ENCODE measurements around the gene NCKAP1. TPM values are rescaled to one million over a fixed set of nuclear protein-coding genes. Genes with fewer than 3 reads are reported as not detected.
"Not testable (repeated sequence)": the region's sequence is repeated elsewhere in the genome, so short reads cannot be mapped to it uniquely, and the experiment has no call there.

NCKAP1 gene
- total RNA-seq, 1 donor from 2014 or later: 202 TPM

- DNase-seq (ENCODE audit: low spot score): no peak
These were observed 126.3 kb downstream of the NCKAP1 start for GRCh38 chr2:182911813-182912517.

DNA sequence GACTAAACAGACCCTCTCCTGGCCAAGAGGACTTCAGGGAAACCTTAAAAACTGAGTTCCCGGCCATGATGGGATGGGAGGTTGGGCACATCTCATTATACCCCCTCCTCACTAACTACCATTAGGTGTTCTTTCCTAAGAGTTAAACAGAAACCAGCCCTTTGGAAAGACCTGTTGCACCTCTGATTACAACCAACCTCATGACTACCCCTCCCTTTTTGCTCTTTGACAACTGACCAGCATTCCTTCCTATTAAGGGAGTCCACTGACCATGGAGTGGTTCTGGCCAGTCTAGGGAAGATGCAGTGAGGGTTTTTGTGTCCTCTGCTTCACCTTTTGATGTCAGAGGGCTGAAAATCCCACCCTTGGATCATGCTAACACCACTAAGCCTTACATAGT lies 127.3 kb downstream of the NCKAP1 start:
- no peak for DNase-seq (ENCODE audit: low spot score)

GRCh38 chr2:182907081-182907830 lies 131.0 kb downstream of the NCKAP1 start:
- no peak for DNase-seq (ENCODE audit: low spot score)

- no peak for DNase-seq (ENCODE audit: low spot score)
These were observed 131.8 kb downstream of the NCKAP1 start for GRCh38 chr2:182906454-182906853.

DNA sequence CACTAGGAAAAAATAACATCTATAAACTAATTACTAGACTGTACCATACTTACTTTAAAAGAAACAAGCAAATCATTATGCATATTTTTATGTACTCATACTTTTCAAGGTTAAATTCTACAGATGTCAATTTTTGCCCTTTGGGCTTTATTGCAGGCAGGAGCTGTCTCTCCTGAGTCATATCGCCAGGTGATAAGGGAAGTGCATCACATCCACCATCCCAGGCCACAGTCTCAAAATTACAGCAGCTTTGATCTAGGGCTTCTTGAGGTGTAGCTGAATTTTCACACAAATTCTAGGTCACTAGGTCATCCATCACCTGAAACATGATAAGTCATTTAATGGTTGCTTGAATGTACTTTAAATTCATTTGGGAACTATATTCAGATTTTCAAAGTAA lies 133.4 kb downstream of the NCKAP1 start:
- DNase-seq (ENCODE audit: low spot score): no peak

DNA sequence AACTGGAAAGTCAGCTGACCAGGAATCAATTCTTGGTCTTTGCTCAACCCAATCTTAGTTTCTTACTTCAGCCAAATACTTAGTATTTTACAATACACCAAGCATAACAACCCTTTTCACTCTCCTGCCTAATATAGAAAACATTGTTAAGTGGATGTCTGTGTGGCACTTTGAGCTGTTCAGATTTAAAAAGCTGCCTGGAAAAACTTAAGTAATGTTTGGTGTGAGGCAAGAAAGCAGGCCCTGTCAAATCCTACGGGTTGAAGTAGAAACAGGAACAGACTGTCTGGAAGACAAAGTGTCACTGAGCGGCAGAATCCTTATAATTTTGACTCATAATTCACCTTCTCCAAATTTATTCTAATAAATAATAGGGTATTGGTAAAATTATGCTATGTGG lies 134.7 kb downstream of the NCKAP1 start:
- peak; percentile 9 for DNase-seq (ENCODE audit: low spot score)

DNA sequence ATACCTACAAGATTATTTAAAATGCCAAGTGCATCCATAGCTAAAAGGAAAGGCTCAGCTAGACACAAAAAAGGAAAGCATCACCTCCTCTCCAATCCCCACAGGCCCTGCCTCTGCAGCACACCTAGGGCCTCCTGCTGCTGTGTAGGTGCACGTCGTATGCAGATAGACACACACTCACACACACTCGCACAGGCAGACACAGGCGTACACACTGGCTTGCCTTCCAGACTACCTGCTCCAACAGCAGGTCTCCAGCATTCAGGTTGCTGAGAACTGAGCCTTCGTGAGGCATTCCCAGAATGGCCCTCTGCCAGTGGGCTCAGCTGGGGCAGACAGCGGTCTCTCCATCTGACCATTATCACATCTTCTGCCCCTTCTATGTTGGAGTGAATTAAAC lies 136.5 kb downstream of the NCKAP1 start:
- DNase-seq (ENCODE audit: low spot score): no peak

- no peak for DNase-seq (ENCODE audit: low spot score)
These were observed 139.5 kb downstream of the NCKAP1 start for GRCh38 chr2:182898718-182899117.

DNA sequence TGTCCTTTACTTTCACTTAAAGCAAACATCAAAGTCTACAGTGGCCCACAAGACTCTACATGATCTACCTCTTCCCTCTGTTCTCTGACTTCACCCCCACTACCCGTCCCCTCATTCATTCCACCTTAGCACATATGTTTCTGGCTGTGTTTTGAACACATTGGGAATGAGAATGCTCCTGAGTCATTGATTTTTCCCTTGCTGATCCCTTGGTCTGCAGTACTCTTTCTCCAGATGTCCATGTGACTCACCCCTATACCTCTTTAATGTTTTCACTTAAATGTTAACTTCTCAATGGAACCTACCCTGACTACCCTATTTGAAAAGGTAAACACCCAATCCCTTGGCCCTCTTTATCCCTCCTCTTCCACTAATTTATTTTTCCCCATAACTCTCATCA lies 141.1 kb downstream of the NCKAP1 start:
- DNase-seq (ENCODE audit: low spot score): no peak

GRCh38 chr2:182895798-182896197 lies 142.5 kb downstream of the NCKAP1 start:
- DNase-seq (ENCODE audit: low spot score): peak; percentile 17

GRCh38 chr2:182895169-182895568 lies 143.1 kb downstream of the NCKAP1 start:
- no peak for DNase-seq (ENCODE audit: low spot score)

GRCh38 chr2:182894174-182894573 lies 144.1 kb downstream of the NCKAP1 start:
- no peak for DNase-seq (ENCODE audit: low spot score)

GRCh38 chr2:182893666-182894065 lies 144.6 kb downstream of the NCKAP1 start:
- DNase-seq (ENCODE audit: low spot score): no peak

GRCh38 chr2:182893035-182893434 lies 145.2 kb downstream of the NCKAP1 start:
- not testable (repeated sequence) for DNase-seq (ENCODE audit: low spot score)

DNA sequence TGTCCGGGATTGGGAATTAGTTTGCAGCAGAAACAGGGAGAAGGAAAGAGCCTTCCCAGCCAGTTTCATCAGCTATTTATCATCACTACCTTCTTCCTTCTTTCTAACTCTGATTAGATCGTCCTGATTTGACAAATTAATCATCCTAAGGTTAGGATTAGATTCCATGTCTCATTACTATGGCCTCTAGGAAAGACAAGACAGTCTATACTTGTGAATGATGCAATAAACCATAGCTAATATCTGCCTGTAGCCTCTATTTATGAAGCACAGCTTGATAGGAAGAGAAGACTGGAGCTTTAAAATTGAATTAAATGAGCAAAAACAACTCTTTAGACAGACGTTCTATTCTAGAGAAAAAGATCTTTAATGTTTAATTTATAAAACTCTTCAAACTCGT lies 146.6 kb downstream of the NCKAP1 start:
- no peak for DNase-seq (ENCODE audit: low spot score)

- DNase-seq (ENCODE audit: low spot score): no peak
These were observed 147.4 kb downstream of the NCKAP1 start for GRCh38 chr2:182890773-182891378.

DNA sequence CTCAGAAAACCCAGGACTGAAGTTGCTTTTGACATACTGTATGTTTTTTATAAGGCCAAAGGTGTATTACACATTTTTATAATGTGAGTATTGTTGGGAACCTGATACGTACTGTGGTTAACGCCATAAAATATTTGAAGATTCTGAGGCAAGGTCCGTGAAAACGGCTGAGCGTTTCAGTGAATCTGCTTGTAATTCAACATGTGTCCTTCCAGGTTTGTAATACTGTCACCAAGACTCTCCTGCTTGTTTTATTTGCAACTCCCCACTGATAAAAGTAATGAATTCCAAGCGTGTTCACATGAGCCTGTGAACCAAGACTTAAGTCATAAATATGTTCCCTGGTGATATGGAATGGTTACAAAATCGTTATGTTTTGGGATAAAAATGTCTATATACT lies 148.0 kb downstream of the NCKAP1 start:
- DNase-seq (ENCODE audit: low spot score): no peak

DNA sequence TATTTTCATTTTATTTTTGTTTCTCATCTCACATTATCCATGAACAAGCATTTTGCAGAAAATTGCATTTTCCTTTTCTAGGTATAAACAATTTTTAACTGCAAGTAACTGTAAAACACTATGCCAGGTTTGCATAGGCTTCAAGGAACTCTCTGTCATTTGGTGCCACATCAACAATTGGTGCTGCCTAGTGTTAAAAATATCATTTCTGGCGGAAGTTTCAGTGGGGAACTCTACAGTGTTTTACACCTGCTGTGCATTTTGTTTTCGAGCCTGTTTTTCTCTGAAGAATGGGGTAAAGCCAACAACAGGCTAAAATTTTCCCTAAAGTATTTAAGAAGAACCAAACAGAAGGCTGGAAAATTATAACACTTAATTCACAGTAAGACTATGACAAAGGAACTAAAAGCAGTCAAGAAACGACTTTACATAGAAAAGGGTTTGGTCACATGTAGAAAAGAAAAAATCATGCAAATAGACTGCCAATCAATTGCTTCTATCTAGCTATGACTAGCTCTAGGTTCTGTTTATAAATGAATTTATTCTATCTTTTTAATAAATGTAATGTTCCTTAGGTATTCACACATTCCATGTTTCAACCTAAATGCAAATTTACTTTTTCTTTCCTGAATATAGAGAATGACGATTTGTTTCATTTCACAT lies 150.4 kb downstream of the NCKAP1 start:
- no peak for DNase-seq (ENCODE audit: low spot score)

DNA sequence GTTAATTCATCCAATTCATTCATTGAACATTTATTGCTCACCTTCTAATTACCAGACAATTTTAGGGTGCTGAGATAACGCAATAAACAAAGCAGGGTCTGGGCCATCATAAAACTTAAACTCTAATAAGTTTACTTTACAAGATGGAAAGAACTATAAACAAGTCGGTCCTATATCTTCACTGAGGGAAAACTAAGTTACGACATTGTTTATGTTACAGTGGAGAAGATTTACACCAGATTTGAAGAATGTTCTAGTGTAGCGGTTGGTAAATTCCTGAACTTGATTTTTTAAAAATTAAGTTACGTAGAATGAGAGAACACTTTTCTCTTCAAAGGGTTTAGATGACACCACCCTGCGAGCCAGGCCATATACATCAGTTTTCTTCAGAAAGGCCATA lies 151.2 kb downstream of the NCKAP1 start:
- no peak for DNase-seq (ENCODE audit: low spot score)

DNA sequence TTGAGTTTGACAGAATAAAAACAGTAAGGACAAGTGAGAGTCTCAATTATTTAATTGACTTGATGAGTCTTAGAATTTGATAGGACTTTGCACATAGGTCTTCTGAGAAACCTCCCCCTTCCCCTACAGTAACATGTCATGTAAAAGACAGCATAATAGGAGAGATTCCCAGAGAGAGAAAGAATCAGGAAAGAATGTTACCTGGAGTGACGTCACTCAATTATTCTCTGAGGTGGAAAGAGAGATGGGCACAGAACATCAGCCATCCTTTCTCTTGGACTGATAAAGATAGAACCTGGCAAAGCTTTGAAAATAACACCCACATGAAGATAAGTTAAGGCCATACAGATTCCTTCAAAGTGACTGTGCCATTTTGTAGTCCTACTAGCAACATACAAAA lies 152.5 kb downstream of the NCKAP1 start:
- no peak for DNase-seq (ENCODE audit: low spot score)

- DNase-seq (ENCODE audit: low spot score): no peak
These were observed 154.8 kb downstream of the NCKAP1 start for GRCh38 chr2:182883451-182883850.

DNA sequence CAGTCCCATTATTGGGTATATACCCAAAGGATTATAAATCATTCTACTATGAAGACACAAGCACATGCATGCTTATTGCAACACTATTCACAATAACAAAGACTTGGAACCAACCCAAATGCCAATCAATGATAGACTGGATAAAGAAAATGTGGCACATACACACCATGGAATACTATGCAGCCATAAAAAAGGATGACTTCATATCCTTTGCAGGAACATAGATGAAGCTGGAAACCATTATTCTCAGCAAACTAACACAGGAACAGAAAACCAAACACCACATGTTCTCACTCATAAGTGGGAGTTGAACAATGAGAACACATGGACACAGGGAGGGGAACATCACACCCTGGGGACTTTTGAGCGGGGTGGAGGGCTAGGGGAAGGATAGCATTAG lies 158.2 kb downstream of the NCKAP1 start:
- not testable (repeated sequence) for DNase-seq (ENCODE audit: low spot score)
